Measurements from ENCODE around the gene SGPP1. TPM values are rescaled to one million over a fixed set of nuclear protein-coding genes. Genes with fewer than 3 reads are reported as not detected.
A peak's percentile ranks its signal among the peaks of the same experiment; 100 is the strongest.

The SGPP1 gene
- total and polyA plus RNA-seq, 2 donors (not counting 1 experiment from before 2014, with no cell fraction given) = 25.8 to 42.1 TPM

DNA sequence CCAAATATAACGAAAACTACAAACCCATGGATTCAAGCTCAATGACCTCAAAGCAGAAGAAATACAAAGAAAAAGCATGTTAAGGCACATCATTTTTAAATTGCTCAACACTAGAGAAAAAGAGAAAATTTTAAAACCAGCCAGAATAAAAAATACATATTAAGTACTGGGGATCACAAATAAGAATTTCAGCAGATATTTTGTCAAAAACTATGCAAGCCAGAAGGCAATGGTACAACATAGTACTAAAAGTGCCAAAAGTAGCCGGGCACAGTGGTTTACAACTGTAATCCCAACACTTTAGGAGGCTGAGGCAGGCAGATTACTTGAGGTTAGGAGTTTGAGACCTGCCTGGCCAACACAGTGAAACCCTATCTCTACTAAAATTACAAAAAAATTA lies 10.2 kb downstream of the SGPP1 start:
- Histone ChIP-seq H3K36me3 (ENCODE audit: control insufficient read depth, insufficient read depth, low read length) (no peaks in the 10 kb centered on the region), H3K79me2 (ENCODE audit: control insufficient read depth, insufficient read depth, low read length) (peaks cover 2% of the 10 kb centered on the region), H3K4me3 (replicated peaks in 1 of 4; ENCODE audit: control extremely low read depth in 1 of 4, insufficient read depth in 1 of 4, low read depth in 3 of 4, low read length in 4 of 4) (no peak overlapping the region), H4K20me1 (ENCODE audit: control insufficient read depth, extremely low read depth, insufficient read depth, low read length) (no peaks in the 10 kb centered on the region), H2AFZ (ENCODE audit: low read length) (no peak overlapping the region), H3K4me1 (ENCODE audit: control insufficient read depth, extremely low read depth, insufficient read depth, low read length) (no peaks in the 10 kb centered on the region), H3K4me2 (ENCODE audit: extremely low read depth, insufficient read depth, low read length) (no peak overlapping the region), H3K27me3 (ENCODE audit: control insufficient read depth, insufficient read depth, low read length) (no peaks in the 10 kb centered on the region), H3K27ac (ENCODE audit: insufficient read depth, low read length) (no peak overlapping the region), H3K9ac (ENCODE audit: insufficient read depth, low read length) (no peak overlapping the region), H3K9me3 (ENCODE audit: control insufficient read depth, insufficient read depth, low read depth, low read length) (no peaks in the 10 kb centered on the region)
- TF ChIP-seq, protein P1, sequence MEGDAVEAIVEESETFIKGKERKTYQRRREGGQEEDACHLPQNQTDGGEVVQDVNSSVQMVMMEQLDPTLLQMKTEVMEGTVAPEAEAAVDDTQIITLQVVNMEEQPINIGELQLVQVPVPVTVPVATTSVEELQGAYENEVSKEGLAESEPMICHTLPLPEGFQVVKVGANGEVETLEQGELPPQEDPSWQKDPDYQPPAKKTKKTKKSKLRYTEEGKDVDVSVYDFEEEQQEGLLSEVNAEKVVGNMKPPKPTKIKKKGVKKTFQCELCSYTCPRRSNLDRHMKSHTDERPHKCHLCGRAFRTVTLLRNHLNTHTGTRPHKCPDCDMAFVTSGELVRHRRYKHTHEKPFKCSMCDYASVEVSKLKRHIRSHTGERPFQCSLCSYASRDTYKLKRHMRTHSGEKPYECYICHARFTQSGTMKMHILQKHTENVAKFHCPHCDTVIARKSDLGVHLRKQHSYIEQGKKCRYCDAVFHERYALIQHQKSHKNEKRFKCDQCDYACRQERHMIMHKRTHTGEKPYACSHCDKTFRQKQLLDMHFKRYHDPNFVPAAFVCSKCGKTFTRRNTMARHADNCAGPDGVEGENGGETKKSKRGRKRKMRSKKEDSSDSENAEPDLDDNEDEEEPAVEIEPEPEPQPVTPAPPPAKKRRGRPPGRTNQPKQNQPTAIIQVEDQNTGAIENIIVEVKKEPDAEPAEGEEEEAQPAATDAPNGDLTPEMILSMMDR (conservative IDR thresholded peaks at IDR 0.05 in 1 of 2, IDR thresholded peaks at IDR 0.05 in 1 of 2; ENCODE audit: low read depth in 1 of 2, low read length in 2 of 2) = no peak
- TF ChIP-seq EZH2 (IDR thresholded peaks at IDR 0.05; ENCODE audit: low read length, missing control alignments) = no peak
- DNase-seq (ENCODE audit: low read depth in 2 of 2) = peak; percentile 32 to 54

DNA sequence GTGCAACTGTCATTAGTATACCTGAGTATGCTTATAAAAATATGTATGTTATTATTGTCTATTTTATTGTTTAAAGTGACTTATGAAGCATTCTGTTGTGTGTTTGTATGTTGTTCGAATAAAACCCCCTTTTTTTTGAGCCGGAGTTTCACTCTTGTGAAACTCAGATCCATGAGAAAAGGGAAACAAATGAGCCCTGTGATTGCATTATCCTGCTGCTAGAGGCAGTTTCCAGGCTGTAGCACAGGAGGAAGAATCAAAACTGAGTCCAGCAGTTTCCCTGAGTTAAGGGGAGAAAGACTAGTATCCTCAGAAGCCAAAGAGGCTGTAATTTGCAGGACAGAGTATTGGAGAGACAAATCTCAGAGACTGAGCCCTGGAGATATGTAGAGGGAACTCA lies 12.5 kb downstream of the SGPP1 start:
- H4K20me1 ChIP-seq (ENCODE audit: control insufficient read depth, extremely low read depth, insufficient read depth, low read length) = no peaks in the 10 kb centered on the region
- no peak overlapping the region for H3K9ac ChIP-seq (ENCODE audit: insufficient read depth, low read length)
- H3K9me3 ChIP-seq (ENCODE audit: control insufficient read depth, insufficient read depth, low read depth, low read length) = no peaks in the 10 kb centered on the region
- H3K4me3 ChIP-seq (replicated peaks in 1 of 4; ENCODE audit: control extremely low read depth in 1 of 4, insufficient read depth in 1 of 4, low read depth in 3 of 4, low read length in 4 of 4) = no peak overlapping the region
- no peak for DNase-seq (ENCODE audit: low read depth in 2 of 2)
- no peak overlapping the region for H3K27ac ChIP-seq (ENCODE audit: insufficient read depth, low read length)
- H2AFZ ChIP-seq (ENCODE audit: low read length) = no peak overlapping the region
- no peaks in the 10 kb centered on the region for H3K36me3 ChIP-seq (ENCODE audit: control insufficient read depth, insufficient read depth, low read length)
- H3K4me2 ChIP-seq (ENCODE audit: extremely low read depth, insufficient read depth, low read length) = no peak overlapping the region
- no peaks in the 10 kb centered on the region for H3K27me3 ChIP-seq (ENCODE audit: control insufficient read depth, insufficient read depth, low read length)
- TF ChIP-seq EZH2 (IDR thresholded peaks at IDR 0.05; ENCODE audit: low read length, missing control alignments) = no peak
- TF ChIP-seq, protein P1 (conservative IDR thresholded peaks at IDR 0.05 in 1 of 2, IDR thresholded peaks at IDR 0.05 in 1 of 2; ENCODE audit: low read depth in 1 of 2, low read length in 2 of 2) = no peak
- H3K79me2 ChIP-seq (ENCODE audit: control insufficient read depth, insufficient read depth, low read length) = peaks cover 5% of the 10 kb centered on the region
- no peaks in the 10 kb centered on the region for H3K4me1 ChIP-seq (ENCODE audit: control insufficient read depth, extremely low read depth, insufficient read depth, low read length)

DNA sequence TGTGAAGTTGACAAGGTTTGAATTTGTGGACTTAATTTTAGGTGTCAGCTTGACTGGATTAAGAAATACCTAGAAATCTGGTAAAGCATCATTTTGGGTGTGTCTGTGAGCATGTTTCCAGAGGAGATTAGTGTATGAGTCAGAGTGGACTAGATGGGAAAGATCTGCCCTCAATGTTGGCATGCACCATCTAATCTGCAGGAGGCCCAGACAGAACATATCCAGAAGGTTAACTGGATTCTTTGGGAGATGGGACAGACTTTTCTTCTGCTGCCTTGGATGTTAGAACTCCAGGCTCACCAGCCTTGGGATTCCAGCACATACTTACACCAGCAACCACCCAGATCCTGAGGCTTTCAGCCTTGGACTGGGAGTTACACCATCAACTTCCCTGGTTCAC lies 14.1 kb downstream of the SGPP1 start:
- peak; percentile 64 to 76 for DNase-seq (ENCODE audit: low read depth in 2 of 2)
- Histone ChIP-seq H3K27ac (ENCODE audit: insufficient read depth, low read length) (no peak overlapping the region), H3K4me3 (replicated peaks in 1 of 4; ENCODE audit: control extremely low read depth in 1 of 4, insufficient read depth in 1 of 4, low read depth in 3 of 4, low read length in 4 of 4) (no peak overlapping the region), H3K4me1 (ENCODE audit: control insufficient read depth, extremely low read depth, insufficient read depth, low read length) (no peaks in the 10 kb centered on the region), H2AFZ (ENCODE audit: low read length) (no peak overlapping the region), H3K27me3 (ENCODE audit: control insufficient read depth, insufficient read depth, low read length) (no peaks in the 10 kb centered on the region), H3K79me2 (ENCODE audit: control insufficient read depth, insufficient read depth, low read length) (peaks cover 5% of the 10 kb centered on the region), H3K4me2 (ENCODE audit: extremely low read depth, insufficient read depth, low read length) (no peak overlapping the region), H3K36me3 (ENCODE audit: control insufficient read depth, insufficient read depth, low read length) (no peaks in the 10 kb centered on the region), H3K9ac (ENCODE audit: insufficient read depth, low read length) (no peak overlapping the region), H3K9me3 (ENCODE audit: control insufficient read depth, insufficient read depth, low read depth, low read length) (no peaks in the 10 kb centered on the region), H4K20me1 (ENCODE audit: control insufficient read depth, extremely low read depth, insufficient read depth, low read length) (no peaks in the 10 kb centered on the region)
- TF ChIP-seq EZH2 (IDR thresholded peaks at IDR 0.05; ENCODE audit: low read length, missing control alignments) = no peak
- TF ChIP-seq, protein P1 (conservative IDR thresholded peaks at IDR 0.05 in 1 of 2, IDR thresholded peaks at IDR 0.05 in 1 of 2; ENCODE audit: low read depth in 1 of 2, low read length in 2 of 2) = no peak

Data from fibroblast of lung (primary cell).